Measurements from ENCODE around the gene HYCC2. TPM values are rescaled to one million over a fixed set of nuclear protein-coding genes. Genes with fewer than 3 reads are reported as not detected.

The HYCC2 gene
- total and polyA plus RNA-seq, 2 donors (not counting 1 experiment from before 2014, with no cell fraction given): 3.6 to 30.1 TPM

DNA sequence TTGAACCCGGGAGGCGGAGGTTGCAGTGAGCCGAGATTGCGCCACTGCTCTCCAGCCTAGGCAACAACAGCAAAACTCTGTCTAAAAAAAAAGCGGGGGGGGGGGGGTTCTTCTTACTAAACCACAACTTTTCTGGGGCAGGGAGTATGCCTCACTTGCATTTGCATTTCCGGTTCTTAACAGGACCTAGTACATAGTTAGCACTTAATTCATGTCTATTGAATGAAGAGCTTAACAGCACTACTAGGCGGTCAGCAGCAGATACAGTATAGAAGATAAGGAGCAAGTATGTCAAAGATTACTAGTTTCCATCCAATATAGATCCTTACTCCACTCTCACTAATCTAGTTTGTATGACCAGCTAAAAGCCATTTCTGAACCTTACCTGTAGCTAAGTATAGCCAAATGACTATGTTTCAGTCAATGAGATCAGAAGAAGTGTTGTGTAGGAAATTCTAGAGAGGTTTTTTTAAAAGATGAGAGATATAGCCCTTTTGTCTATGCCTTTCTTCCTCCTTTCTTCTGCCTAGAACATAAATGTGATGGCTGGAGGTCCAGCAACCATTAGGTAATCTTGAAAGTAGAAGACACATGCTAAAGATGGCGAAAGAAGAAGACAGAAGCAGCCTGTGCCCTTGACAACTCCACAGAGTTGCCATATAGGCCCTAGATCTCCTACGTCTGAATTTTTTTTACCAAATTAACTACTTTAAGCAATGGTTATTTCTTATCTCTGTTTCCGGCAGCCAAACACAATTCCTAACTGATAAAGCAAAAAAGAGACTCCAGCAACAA lies 11.3 kb downstream of the HYCC2 start:
- Histone ChIP-seq H4K20me1 (ENCODE audit: control insufficient read depth, insufficient read depth, low read length, poor library complexity, severe bottlenecking) (peaks cover 14% of the 10 kb centered on the region), H3K36me3 (replicated peaks in 1 of 2; ENCODE audit: control extremely low read depth in 1 of 2, control insufficient read depth in 1 of 2, extremely low read depth in 1 of 2, insufficient read depth in 2 of 2, low read length in 1 of 2) (peaks cover 2 to 17% of the 10 kb centered on the region in 2 experiments), H3K9me3 (ENCODE audit: control extremely low read depth in 1 of 3, control insufficient read depth in 2 of 3, insufficient read depth in 1 of 3, low read length in 2 of 3) (no peaks in the 10 kb centered on the region), H3K9ac (ENCODE audit: low read length) (no peak overlapping the region), H3K27me3 (replicated peaks in 1 of 4; ENCODE audit: control extremely low read depth in 1 of 4, control insufficient read depth in 3 of 4, insufficient read depth in 4 of 4, low read length in 3 of 4) (no peaks in the 10 kb centered on the region), H3K27ac (ENCODE audit: low read length in 2 of 2) (no peak overlapping the region), H2AFZ (ENCODE audit: insufficient read depth, low read depth, low read length, poor library complexity, severe bottlenecking) (no peak overlapping the region), H3K79me2 (ENCODE audit: control insufficient read depth, insufficient read depth, low read length) (peaks cover 86% of the 10 kb centered on the region), H3K4me3 (ENCODE audit: control extremely low read depth in 1 of 5, extremely low read depth in 1 of 5, insufficient read depth in 1 of 5, low read depth in 2 of 5, low read length in 4 of 5) (no peak overlapping the region), H3K4me2 (replicated peaks; ENCODE audit: low read depth, low read length, poor library complexity, severe bottlenecking) (no peak overlapping the region), H3K4me1 (ENCODE audit: control insufficient read depth in 2 of 2, insufficient read depth in 2 of 2, low read length in 2 of 2) (peaks cover 0 to 4% of the 10 kb centered on the region in 2 donors)
- POLR2A ChIA-PET: no interaction called here
- 100% methylated on average over 2 of the region's 10 CpGs for WGBS (ENCODE audit: insufficient coverage)
- H3K9me3 Mint-ChIP-seq (ENCODE audit: insufficient read depth): no peaks in the 10 kb centered on the region
- CTCF ChIA-PET: interaction anchor here (0.7 to 0.9 kb wide), 3 partner anchors 57 to 139 kb away, joined by 3 to 5 read pairs (median 4); no protein-coding TSS in a partner anchor
- H3K27me3 Mint-ChIP-seq: no peaks in the 10 kb centered on the region
- intact Hi-C loops (cut with micrococcal nuclease): no loop called here
- DNase-seq (no peak), ATAC-seq (ENCODE audit: low read depth) (no peak)
- H3K27ac Mint-ChIP-seq: no peak overlapping the region
- H3K4me1 Mint-ChIP-seq: peaks cover 20% of the 10 kb centered on the region
- H3K4me3 Mint-ChIP-seq: no peak overlapping the region
- TF ChIP-seq, protein P1, sequence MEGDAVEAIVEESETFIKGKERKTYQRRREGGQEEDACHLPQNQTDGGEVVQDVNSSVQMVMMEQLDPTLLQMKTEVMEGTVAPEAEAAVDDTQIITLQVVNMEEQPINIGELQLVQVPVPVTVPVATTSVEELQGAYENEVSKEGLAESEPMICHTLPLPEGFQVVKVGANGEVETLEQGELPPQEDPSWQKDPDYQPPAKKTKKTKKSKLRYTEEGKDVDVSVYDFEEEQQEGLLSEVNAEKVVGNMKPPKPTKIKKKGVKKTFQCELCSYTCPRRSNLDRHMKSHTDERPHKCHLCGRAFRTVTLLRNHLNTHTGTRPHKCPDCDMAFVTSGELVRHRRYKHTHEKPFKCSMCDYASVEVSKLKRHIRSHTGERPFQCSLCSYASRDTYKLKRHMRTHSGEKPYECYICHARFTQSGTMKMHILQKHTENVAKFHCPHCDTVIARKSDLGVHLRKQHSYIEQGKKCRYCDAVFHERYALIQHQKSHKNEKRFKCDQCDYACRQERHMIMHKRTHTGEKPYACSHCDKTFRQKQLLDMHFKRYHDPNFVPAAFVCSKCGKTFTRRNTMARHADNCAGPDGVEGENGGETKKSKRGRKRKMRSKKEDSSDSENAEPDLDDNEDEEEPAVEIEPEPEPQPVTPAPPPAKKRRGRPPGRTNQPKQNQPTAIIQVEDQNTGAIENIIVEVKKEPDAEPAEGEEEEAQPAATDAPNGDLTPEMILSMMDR (IDR thresholded peaks at IDR 0.05): no peak
- no peak for TF ChIP-seq EZH2 (IDR thresholded peaks at IDR 0.05; ENCODE audit: borderline replicate concordance, insufficient read depth, low read depth, low read length, poor library complexity, severe bottlenecking)

DNA sequence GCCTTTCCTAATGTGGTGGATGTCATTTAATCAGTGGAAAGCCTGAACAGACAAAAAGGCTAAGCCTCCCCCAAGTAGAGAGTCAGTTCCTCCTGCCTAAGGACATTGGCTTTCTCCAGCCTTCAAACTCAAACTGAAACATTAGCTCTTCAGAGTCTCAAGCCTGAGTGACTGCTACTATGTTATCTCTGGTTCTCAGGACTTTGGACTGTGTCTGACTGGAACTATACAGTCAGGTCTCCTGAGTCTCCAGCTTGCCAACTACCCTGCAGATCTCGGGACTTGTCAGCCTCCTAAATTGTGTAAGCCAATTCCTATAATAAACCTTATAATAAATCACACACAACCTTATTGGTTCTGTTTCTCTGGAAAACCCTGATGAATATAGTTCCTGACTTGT lies 12.6 kb downstream of the HYCC2 start:
- H3K4me3 Mint-ChIP-seq: no peak overlapping the region
- Histone ChIP-seq H3K4me2 (replicated peaks; ENCODE audit: low read depth, low read length, poor library complexity, severe bottlenecking) (no peak overlapping the region), H3K4me1 (ENCODE audit: control insufficient read depth in 2 of 2, insufficient read depth in 2 of 2, low read length in 2 of 2) (peaks cover 0 to 4% of the 10 kb centered on the region in 2 donors), H3K79me2 (ENCODE audit: control insufficient read depth, insufficient read depth, low read length) (peaks cover 92% of the 10 kb centered on the region), H3K36me3 (replicated peaks in 1 of 2; ENCODE audit: control extremely low read depth in 1 of 2, control insufficient read depth in 1 of 2, extremely low read depth in 1 of 2, insufficient read depth in 2 of 2, low read length in 1 of 2) (peaks cover 5 to 17% of the 10 kb centered on the region in 2 experiments), H4K20me1 (ENCODE audit: control insufficient read depth, insufficient read depth, low read length, poor library complexity, severe bottlenecking) (peaks cover 14% of the 10 kb centered on the region), H3K4me3 (ENCODE audit: control extremely low read depth in 1 of 5, extremely low read depth in 1 of 5, insufficient read depth in 1 of 5, low read depth in 2 of 5, low read length in 4 of 5) (no peak overlapping the region), H2AFZ (ENCODE audit: insufficient read depth, low read depth, low read length, poor library complexity, severe bottlenecking) (no peak overlapping the region), H3K27me3 (replicated peaks in 1 of 4; ENCODE audit: control extremely low read depth in 1 of 4, control insufficient read depth in 3 of 4, insufficient read depth in 4 of 4, low read length in 3 of 4) (no peaks in the 10 kb centered on the region), H3K27ac (ENCODE audit: low read length in 2 of 2) (no peak overlapping the region), H3K9me3 (ENCODE audit: control extremely low read depth in 1 of 3, control insufficient read depth in 2 of 3, insufficient read depth in 1 of 3, low read length in 2 of 3) (no peaks in the 10 kb centered on the region), H3K9ac (ENCODE audit: low read length) (no peak overlapping the region)
- 100% methylated on average over 1 of the region's 1 CpG for WGBS (ENCODE audit: insufficient coverage)
- H3K27ac Mint-ChIP-seq: no peak overlapping the region
- H3K27me3 Mint-ChIP-seq: no peaks in the 10 kb centered on the region
- DNase-seq (no peak), ATAC-seq (ENCODE audit: low read depth) (no peak)
- CTCF ChIA-PET: interaction anchor here (1.2 to 2.1 kb wide), 2 partner anchors 10 to 119 kb away, joined by 3 to 9 read pairs; no protein-coding TSS in a partner anchor
- intact Hi-C loops (cut with micrococcal nuclease): no loop called here
- H3K9me3 Mint-ChIP-seq (ENCODE audit: insufficient read depth): no peaks in the 10 kb centered on the region
- TF ChIP-seq, protein P1 (IDR thresholded peaks at IDR 0.05): no peak
- no peak for TF ChIP-seq EZH2 (IDR thresholded peaks at IDR 0.05; ENCODE audit: borderline replicate concordance, insufficient read depth, low read depth, low read length, poor library complexity, severe bottlenecking)
- POLR2A ChIA-PET: no interaction called here
- H3K4me1 Mint-ChIP-seq: peaks cover 17% of the 10 kb centered on the region

Measured in B cell (primary cell).